SK-N-SH treated with all-trans-retinoic acid at 6 μM for 48 hours (cell line): Measurements from ENCODE around the gene CORO2A.

Source experiments
- ARNTL ChIP-seq: fragments of 450-650 bp; formaldehyde crosslinking; IDR thresholded peaks from 2 replicates; pipeline ENCODE4 v1.5.0; 2020; ENCODE audit warnings: low read depth, mild to moderate bottlenecking, moderate library complexity, borderline replicate concordance
- RARB ChIP-seq: fragments of 250-450 bp; sonication (Bioruptor Pico); IDR thresholded peaks from 2 replicates; pipeline ENCODE4 v1.8.0; 2021; ENCODE audit warnings: mild to moderate bottlenecking, moderate library complexity
- ZFP30 ChIP-seq: fragments of 450-650 bp; formaldehyde crosslinking; IDR thresholded peaks from 2 replicates; pipeline ENCODE4 v1.5.0; 2022; ENCODE audit warnings: mild to moderate bottlenecking, moderate library complexity
- TF ChIP-seq, protein P1 (sequence below): fragments of 250-450 bp; sonication (Bioruptor Pico); IDR thresholded peaks from 2 replicates; pipeline ENCODE4 v1.5.1; 2021; ENCODE audit warnings: mild to moderate bottlenecking, moderate library complexity
- TF ChIP-seq, protein P2 (sequence below): fragments of 250-450 bp; sonication (Bioruptor Pico); IDR thresholded peaks from 2 replicates; pipeline ENCODE4 v1.8.0; 2021; ENCODE audit warnings: low read depth, mild to moderate bottlenecking, moderate library complexity, borderline replicate concordance
- TF ChIP-seq, protein P3 (sequence below): fragments of 250-450 bp; sonication (Bioruptor Pico); IDR thresholded peaks from 2 replicates; pipeline ENCODE4 v1.8.0; 2020; ENCODE audit warnings: mild to moderate bottlenecking, moderate library complexity, borderline replicate concordance
- TF ChIP-seq, protein P4 (sequence below): fragments of 250-450 bp; sonication (Bioruptor Pico); IDR thresholded peaks from 2 replicates; pipeline ENCODE4 v1.5.1; 2020; ENCODE audit warnings: low read depth, mild to moderate bottlenecking, moderate library complexity

DNA sequence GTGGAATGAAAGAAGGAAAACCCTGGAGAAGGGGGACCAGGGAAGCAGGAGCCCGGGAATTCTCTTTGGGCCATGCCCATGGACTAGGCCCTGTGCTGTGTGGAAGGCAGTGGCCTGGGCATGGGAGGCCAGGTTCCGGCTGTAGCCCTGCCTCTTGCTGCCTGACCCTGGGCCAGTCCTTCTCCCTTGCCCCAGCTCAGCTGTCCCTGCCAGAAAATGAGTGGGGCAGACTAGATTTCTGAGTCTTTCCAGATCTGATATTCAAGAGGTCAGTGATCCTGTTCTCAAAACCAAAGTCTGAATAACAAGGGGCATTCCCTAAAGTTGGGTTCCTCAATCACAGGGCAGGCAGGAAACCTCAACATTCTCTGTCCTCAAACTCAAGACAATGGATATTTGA lies 24.8 kb upstream of the CORO2A start:
- TF ChIP-seq, protein P1, sequence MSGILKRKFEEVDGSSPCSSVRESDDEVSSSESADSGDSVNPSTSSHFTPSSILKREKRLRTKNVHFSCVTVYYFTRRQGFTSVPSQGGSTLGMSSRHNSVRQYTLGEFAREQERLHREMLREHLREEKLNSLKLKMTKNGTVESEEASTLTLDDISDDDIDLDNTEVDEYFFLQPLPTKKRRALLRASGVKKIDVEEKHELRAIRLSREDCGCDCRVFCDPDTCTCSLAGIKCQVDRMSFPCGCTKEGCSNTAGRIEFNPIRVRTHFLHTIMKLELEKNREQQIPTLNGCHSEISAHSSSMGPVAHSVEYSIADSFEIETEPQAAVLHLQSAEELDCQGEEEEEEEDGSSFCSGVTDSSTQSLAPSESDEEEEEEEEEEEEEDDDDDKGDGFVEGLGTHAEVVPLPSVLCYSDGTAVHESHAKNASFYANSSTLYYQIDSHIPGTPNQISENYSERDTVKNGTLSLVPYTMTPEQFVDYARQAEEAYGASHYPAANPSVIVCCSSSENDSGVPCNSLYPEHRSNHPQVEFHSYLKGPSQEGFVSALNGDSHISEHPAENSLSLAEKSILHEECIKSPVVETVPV: no peak
- TF ChIP-seq ARNTL (CRISPR knock-in tag) (no peak), RARB (no peak), ZFP30 (CRISPR knock-in tag) (no peak)
- TF ChIP-seq, protein P2, sequence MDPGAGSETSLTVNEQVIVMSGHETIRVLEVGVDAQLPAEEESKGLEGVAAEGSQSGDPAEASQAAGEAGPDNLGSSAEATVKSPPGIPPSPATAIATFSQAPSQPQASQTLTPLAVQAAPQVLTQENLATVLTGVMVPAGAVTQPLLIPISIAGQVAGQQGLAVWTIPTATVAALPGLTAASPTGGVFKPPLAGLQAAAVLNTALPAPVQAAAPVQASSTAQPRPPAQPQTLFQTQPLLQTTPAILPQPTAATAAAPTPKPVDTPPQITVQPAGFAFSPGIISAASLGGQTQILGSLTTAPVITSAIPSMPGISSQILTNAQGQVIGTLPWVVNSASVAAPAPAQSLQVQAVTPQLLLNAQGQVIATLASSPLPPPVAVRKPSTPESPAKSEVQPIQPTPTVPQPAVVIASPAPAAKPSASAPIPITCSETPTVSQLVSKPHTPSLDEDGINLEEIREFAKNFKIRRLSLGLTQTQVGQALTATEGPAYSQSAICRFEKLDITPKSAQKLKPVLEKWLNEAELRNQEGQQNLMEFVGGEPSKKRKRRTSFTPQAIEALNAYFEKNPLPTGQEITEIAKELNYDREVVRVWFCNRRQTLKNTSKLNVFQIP: no peak
- TF ChIP-seq, protein P3, sequence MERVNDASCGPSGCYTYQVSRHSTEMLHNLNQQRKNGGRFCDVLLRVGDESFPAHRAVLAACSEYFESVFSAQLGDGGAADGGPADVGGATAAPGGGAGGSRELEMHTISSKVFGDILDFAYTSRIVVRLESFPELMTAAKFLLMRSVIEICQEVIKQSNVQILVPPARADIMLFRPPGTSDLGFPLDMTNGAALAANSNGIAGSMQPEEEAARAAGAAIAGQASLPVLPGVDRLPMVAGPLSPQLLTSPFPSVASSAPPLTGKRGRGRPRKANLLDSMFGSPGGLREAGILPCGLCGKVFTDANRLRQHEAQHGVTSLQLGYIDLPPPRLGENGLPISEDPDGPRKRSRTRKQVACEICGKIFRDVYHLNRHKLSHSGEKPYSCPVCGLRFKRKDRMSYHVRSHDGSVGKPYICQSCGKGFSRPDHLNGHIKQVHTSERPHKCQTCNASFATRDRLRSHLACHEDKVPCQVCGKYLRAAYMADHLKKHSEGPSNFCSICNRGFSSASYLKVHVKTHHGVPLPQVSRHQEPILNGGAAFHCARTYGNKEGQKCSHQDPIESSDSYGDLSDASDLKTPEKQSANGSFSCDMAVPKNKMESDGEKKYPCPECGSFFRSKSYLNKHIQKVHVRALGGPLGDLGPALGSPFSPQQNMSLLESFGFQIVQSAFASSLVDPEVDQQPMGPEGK (CRISPR knock-in tag): no peak
- TF ChIP-seq, protein P4, sequence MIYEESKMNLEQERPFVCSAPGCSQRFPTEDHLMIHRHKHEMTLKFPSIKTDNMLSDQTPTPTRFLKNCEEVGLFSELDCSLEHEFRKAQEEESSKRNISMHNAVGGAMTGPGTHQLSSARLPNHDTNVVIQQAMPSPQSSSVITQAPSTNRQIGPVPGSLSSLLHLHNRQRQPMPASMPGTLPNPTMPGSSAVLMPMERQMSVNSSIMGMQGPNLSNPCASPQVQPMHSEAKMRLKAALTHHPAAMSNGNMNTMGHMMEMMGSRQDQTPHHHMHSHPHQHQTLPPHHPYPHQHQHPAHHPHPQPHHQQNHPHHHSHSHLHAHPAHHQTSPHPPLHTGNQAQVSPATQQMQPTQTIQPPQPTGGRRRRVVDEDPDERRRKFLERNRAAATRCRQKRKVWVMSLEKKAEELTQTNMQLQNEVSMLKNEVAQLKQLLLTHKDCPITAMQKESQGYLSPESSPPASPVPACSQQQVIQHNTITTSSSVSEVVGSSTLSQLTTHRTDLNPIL: no peak
